HCT116 (cell line): ENCODE measurements around the gene ZNF469. TPM values are rescaled to one million over a fixed set of nuclear protein-coding genes. Genes with fewer than 3 reads are reported as not detected.

Source experiments
- ATAC-seq: fragments of 200-7000 bp; cut with Tn5 transposase; 2 replicates; pipeline ENCODE4 v1.9.1; 2020; ENCODE audit warnings: mild to moderate bottlenecking, moderate library complexity
- BruUV-seq: library from RNA; stranded (reverse); fragments of 400-500 nt; replicated peaks from 2 replicates; lab custom pipeline; 2021; lab: Mats Ljungman, UMichigan
- CTCF ChIA-PET: fragments of 300-600 bp; sonication (Branson Sonifier 250); formaldehyde crosslinking; loops from one replicate; lab custom pipeline; 2021; ENCODE audit warnings: antibody characterized with exemption; lab: Charles Lee
- POLR2A ChIA-PET: fragments of 300-600, 350-600 bp; sonication (Branson Sonifier 250); formaldehyde crosslinking; loops from one replicate; lab custom pipeline; 2021; ENCODE audit warnings: antibody characterized with exemption; lab: Charles Lee
- RAD21 ChIA-PET, 2 experiments: fragments of 300-600 bp; sonication (Branson Sonifier 250); formaldehyde crosslinking; loops; one replicate each; lab custom pipeline; 2023; ENCODE audit warnings: low total read pairs in 2 of 2; ENCODE audit not compliant: uncharacterized antibody in 2 of 2, unreplicated experiment in 2 of 2, low non-redundant PET in 1 of 2; lab: Charles Lee
- DNase-seq: peaks from one replicate; pipeline ENCODE4 v3.0.0-alpha.2; 2010; ENCODE audit warnings: low read depth, low spot score
- H2AFZ ChIP-seq: fragments of 200-600 bp; shearing (Covaris generic), sonication (generic); 2 replicates; pipeline ENCODE4 v1.6.1; 2017; ENCODE audit warnings: low read depth, mixed run types, mixed read lengths, antibody characterized with exemption, low read length; ENCODE audit not compliant: poor library complexity, severe bottlenecking
- H3K27ac ChIP-seq: 2 replicates; pipeline ENCODE4 v1.5.1; 2012; ENCODE audit warnings: low read depth, low read length
- H3K27me3 ChIP-seq: fragments of 200-600 bp; sonication (generic); 2 replicates; pipeline ENCODE4 v1.6.1; 2016; ENCODE audit warnings: mixed run types, low read length, mixed read lengths; ENCODE audit not compliant: insufficient read depth
- H3K36me3 ChIP-seq, 2 experiments: fragments of 200-500 bp in 1 of 2; fragments of 200-600 bp in 1 of 2; sonication (Bioruptor generic) in 1 of 2; sonication (generic) in 1 of 2; 2 replicates each; pipeline versions ENCODE4 v1.5.1 to v1.6.1; 2014 to 2016; ENCODE audit warnings: low read length in 2 of 2, inconsistent platforms in 1 of 2, mixed read lengths in 1 of 2, mixed run types in 1 of 2; ENCODE audit not compliant: insufficient read depth in 2 of 2, control insufficient read depth in 1 of 2
- H3K4me1 ChIP-seq, 2 experiments: fragments of 200-600 bp in 1 of 2; sonication (generic) in 1 of 2; 2 replicates each; pipeline versions ENCODE4 v1.5.1 to v1.6.1; 2012 to 2017; ENCODE audit warnings: low read length in 2 of 2, inconsistent platforms in 1 of 2, mild to moderate bottlenecking in 1 of 2, mixed read lengths in 1 of 2, mixed run types in 1 of 2, moderate library complexity in 1 of 2; ENCODE audit not compliant: insufficient read depth in 2 of 2, control insufficient read depth in 1 of 2
- H3K4me2 ChIP-seq: fragments of 200-600 bp; sonication (generic); 2 replicates; pipeline ENCODE4 v1.6.1; 2017; ENCODE audit warnings: mixed run types, low read length, mixed read lengths
- H3K4me3 ChIP-seq, 2 experiments: fragments of 200-600 bp in 1 of 2; sonication (generic) in 1 of 2; replicated peaks in 1 of 2; 2 replicates each; pipeline ENCODE4 v1.5.1; 2011 to 2016; ENCODE audit warnings: low read length in 2 of 2, control low read depth in 1 of 2, low read depth in 1 of 2, mild to moderate bottlenecking in 1 of 2, mixed read lengths in 1 of 2, mixed run types in 1 of 2
- H3K79me2 ChIP-seq: fragments of 200-600 bp; sonication (generic); 2 replicates; pipeline ENCODE4 v1.6.1; 2017; ENCODE audit warnings: mild to moderate bottlenecking, mixed run types, low read length, moderate library complexity, mixed read lengths; ENCODE audit not compliant: insufficient read depth
- H3K9ac ChIP-seq: fragments of 200-600 bp; sonication (generic); 2 replicates; pipeline ENCODE4 v1.6.1; 2016; ENCODE audit warnings: low read length, mixed read lengths
- H3K9me2 ChIP-seq: fragments of 200-600 bp; sonication (generic), shearing (Covaris generic); 2 replicates; pipeline ENCODE4 v1.6.1; 2017; ENCODE audit warnings: mixed run types, mild to moderate bottlenecking, moderate library complexity; ENCODE audit not compliant: insufficient read depth
- H3K9me3 ChIP-seq, 2 experiments: fragments of 200-500 bp in 1 of 2; fragments of 200-600 bp in 1 of 2; sonication (Bioruptor generic) in 1 of 2; sonication (generic) in 1 of 2; 2 replicates each; pipeline ENCODE4 v1.6.1; 2014 to 2017; ENCODE audit warnings: low read length in 2 of 2, mixed read lengths in 2 of 2, inconsistent platforms in 1 of 2, low read depth in 1 of 2, mild to moderate bottlenecking in 1 of 2, mixed run types in 1 of 2, moderate library complexity in 1 of 2; ENCODE audit not compliant: control insufficient read depth in 1 of 2, insufficient read depth in 1 of 2
- H4K20me1 ChIP-seq: fragments of 200-600 bp; sonication (generic), shearing (Covaris generic); 2 replicates; pipeline ENCODE4 v1.6.1; 2017; ENCODE audit warnings: mixed run types, mild to moderate bottlenecking, moderate library complexity; ENCODE audit not compliant: insufficient read depth
- CBX3 ChIP-seq: IDR thresholded peaks from 2 replicates; pipeline ENCODE4 v1.6.1; 2012; ENCODE audit warnings: low read depth
- CEBPB ChIP-seq: IDR thresholded peaks from 2 replicates; pipeline ENCODE4 v1.6.1; 2012; ENCODE audit warnings: low read depth
- EGR1 ChIP-seq: IDR thresholded peaks from 2 replicates; pipeline ENCODE4 v1.6.1; 2012; ENCODE audit warnings: low read depth
- ELF1 ChIP-seq: IDR thresholded peaks from 2 replicates; pipeline ENCODE4 v1.6.1; 2012; ENCODE audit warnings: low read depth, borderline replicate concordance
- EZH2phosphoT487 ChIP-seq: fragments of 200-600 bp; IDR thresholded peaks from 2 replicates; pipeline ENCODE4 v1.6.1; 2018; ENCODE audit warnings: antibody characterized with exemption, borderline replicate concordance
- FOSL1 ChIP-seq: IDR thresholded peaks from 2 replicates; pipeline ENCODE4 v1.6.1; 2012; ENCODE audit warnings: low read depth
- POLR2AphosphoS5 ChIP-seq: IDR thresholded peaks from 2 replicates; pipeline ENCODE4 v1.6.1; 2011; ENCODE audit warnings: mild to moderate bottlenecking, low read depth, low read length, moderate library complexity
- RAD21 ChIP-seq: IDR thresholded peaks from 2 replicates; pipeline ENCODE4 v1.6.1; 2012; ENCODE audit warnings: low read depth, mild to moderate bottlenecking
- SIN3A ChIP-seq: IDR thresholded peaks from 2 replicates; pipeline ENCODE4 v1.6.1; 2012; ENCODE audit warnings: low read depth
- SP1 ChIP-seq: IDR thresholded peaks from 2 replicates; pipeline ENCODE4 v1.6.1; 2012; ENCODE audit warnings: low read depth
- SRF ChIP-seq: IDR thresholded peaks from 2 replicates; pipeline ENCODE4 v1.6.1; 2012; ENCODE audit warnings: low read depth
- YY1 ChIP-seq: IDR thresholded peaks from 2 replicates; pipeline ENCODE4 v1.6.1; 2011; ENCODE audit warnings: low read length, low read depth, moderate library complexity, mild to moderate bottlenecking; ENCODE audit not compliant: insufficient replicate concordance; ENCODE audit errors: extremely low read depth
- ZNF274 ChIP-seq: fragments of 200-500 bp; sonication (Bioruptor generic); IDR thresholded peaks from 2 replicates; pipeline ENCODE4 v1.6.1; 2014; ENCODE audit warnings: mild to moderate bottlenecking, low read depth, low read length, inconsistent platforms
- intact Hi-C: fragments of 100-400 bp; cut with micrococcal nuclease; formaldehyde crosslinking; loops from 2 replicates; pipeline ENCODE4 v1.10.0; 2022
- total RNA-seq: library from RNA; stranded (reverse); gene quantifications from one replicate; pipeline ENCODE4 v1.2.1, GENCODE V29; 2021; ENCODE audit not compliant: unreplicated experiment
- TF ChIP-seq, protein P1 (sequence below): IDR thresholded peaks from 2 replicates; pipeline ENCODE4 v1.6.1; 2011; ENCODE audit warnings: mild to moderate bottlenecking, low read length, moderate library complexity; ENCODE audit not compliant: insufficient replicate concordance; ENCODE audit errors: extremely low read depth
- TF ChIP-seq, protein P2 (sequence below), 3 experiments: fragments of 200-600 bp in 1 of 3; sonication (generic) in 1 of 3; IDR thresholded peaks in 2 of 3; conservative IDR thresholded peaks in 1 of 3; 2 replicates each; pipeline ENCODE4 v1.5.1; 2012 to 2017; ENCODE audit warnings: low read depth in 2 of 3, low read length in 2 of 3, antibody characterized with exemption in 1 of 3, borderline replicate concordance in 1 of 3, control low read depth in 1 of 3, mild to moderate bottlenecking in 1 of 3, mixed read lengths in 1 of 3, mixed run types in 1 of 3, moderate library complexity in 1 of 3; ENCODE audit not compliant: insufficient read depth in 1 of 3
- TF ChIP-seq, protein P3 (sequence below): IDR thresholded peaks from 2 replicates; pipeline ENCODE4 v1.6.1; 2012
- TF ChIP-seq, protein P4 (sequence below): IDR thresholded peaks from 2 replicates; pipeline ENCODE4 v1.6.1; 2012

ZNF469 gene
- total RNA-seq, 1 experiment from 2014 or later: 5.9 TPM

DNA sequence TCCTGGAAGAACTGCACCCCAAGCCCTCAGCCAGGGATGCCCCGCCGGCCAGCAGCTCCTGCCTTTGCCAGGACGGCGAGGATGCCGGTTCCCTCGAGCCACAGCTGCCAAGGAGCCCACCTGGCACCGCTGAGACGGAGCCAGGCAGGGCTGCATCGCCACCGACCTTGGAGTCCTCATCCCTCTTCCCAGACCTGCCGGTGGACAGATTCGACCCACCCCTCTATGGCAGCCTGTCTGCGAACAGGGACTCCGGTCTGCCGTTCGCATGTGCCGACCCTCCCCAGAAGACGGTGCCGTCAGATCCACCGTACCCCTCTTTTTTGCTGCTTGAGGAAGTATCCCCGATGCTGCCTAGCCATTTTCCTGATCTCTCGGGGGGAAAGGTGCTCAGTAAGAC lies 48.9 kb downstream of the ZNF469 start (continued):
- TF ChIP-seq, protein P1, sequence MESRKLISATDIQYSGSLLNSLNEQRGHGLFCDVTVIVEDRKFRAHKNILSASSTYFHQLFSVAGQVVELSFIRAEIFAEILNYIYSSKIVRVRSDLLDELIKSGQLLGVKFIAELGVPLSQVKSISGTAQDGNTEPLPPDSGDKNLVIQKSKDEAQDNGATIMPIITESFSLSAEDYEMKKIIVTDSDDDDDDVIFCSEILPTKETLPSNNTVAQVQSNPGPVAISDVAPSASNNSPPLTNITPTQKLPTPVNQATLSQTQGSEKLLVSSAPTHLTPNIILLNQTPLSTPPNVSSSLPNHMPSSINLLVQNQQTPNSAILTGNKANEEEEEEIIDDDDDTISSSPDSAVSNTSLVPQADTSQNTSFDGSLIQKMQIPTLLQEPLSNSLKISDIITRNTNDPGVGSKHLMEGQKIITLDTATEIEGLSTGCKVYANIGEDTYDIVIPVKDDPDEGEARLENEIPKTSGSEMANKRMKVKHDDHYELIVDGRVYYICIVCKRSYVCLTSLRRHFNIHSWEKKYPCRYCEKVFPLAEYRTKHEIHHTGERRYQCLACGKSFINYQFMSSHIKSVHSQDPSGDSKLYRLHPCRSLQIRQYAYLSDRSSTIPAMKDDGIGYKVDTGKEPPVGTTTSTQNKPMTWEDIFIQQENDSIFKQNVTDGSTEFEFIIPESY: no peak
- TF ChIP-seq CEBPB (no peak), ZNF274 (no peak)

DNA sequence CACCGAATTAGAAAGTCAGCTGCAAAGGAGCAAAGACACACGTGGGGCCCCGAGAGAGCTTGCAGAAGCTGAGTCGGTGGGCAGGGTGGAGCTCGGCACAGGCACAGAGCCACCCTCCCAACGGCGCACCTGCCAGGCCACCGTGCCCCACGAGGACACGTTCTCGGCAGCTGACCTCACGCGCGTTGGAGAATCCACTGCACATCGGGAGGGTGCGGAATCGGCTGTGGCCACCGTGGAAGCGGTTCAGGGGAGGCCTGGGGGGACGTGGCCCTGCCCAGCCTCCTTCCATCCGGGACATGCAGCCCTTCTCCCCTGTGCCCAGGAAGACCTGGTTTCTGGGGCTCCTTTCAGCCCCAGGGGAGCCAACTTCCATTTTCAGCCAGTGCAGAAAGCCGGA lies 49.4 kb downstream of the ZNF469 start:
- Histone ChIP-seq H3K27me3 (no peaks in the 10 kb centered on the region), H3K9ac (no peak overlapping the region)
- intact Hi-C loops: no loop called here

More for the DNA sequence above, 49.4 kb downstream of the ZNF469 start:
- H4K20me1 ChIP-seq: no peaks in the 10 kb centered on the region
- H3K9me3 ChIP-seq: no peaks in the 10 kb centered on the region
- no peak for ATAC-seq
- ChIA-PET RAD21 (no interaction called here), CTCF (no interaction called here), POLR2A (no interaction called here)
- no peak overlapping the region for H3K4me2 ChIP-seq
- H3K79me2 ChIP-seq: no peaks in the 10 kb centered on the region
- no peak for DNase-seq
- TSS peak; percentile 18 for BruUV-seq
- H3K4me1 ChIP-seq: no peaks in the 10 kb centered on the region
- H3K4me3 ChIP-seq: no peak overlapping the region
- H3K9me2 ChIP-seq: no peaks in the 10 kb centered on the region
- H2AFZ ChIP-seq: no peak overlapping the region
- TF ChIP-seq, protein P2, sequence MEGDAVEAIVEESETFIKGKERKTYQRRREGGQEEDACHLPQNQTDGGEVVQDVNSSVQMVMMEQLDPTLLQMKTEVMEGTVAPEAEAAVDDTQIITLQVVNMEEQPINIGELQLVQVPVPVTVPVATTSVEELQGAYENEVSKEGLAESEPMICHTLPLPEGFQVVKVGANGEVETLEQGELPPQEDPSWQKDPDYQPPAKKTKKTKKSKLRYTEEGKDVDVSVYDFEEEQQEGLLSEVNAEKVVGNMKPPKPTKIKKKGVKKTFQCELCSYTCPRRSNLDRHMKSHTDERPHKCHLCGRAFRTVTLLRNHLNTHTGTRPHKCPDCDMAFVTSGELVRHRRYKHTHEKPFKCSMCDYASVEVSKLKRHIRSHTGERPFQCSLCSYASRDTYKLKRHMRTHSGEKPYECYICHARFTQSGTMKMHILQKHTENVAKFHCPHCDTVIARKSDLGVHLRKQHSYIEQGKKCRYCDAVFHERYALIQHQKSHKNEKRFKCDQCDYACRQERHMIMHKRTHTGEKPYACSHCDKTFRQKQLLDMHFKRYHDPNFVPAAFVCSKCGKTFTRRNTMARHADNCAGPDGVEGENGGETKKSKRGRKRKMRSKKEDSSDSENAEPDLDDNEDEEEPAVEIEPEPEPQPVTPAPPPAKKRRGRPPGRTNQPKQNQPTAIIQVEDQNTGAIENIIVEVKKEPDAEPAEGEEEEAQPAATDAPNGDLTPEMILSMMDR (IDR thresholded peaks at IDR 0.05 in 2 of 3, conservative IDR thresholded peaks at IDR 0.05 in 1 of 3; ENCODE audit: borderline replicate concordance in 1 of 3, insufficient read depth in 1 of 3, low read depth in 2 of 3, low read length in 2 of 3): no peak
- no peak for TF ChIP-seq POLR2AphosphoS5
- TF ChIP-seq SRF: no peak
- TF ChIP-seq, protein P3, sequence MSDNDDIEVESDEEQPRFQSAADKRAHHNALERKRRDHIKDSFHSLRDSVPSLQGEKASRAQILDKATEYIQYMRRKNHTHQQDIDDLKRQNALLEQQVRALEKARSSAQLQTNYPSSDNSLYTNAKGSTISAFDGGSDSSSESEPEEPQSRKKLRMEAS: no peak
- TF ChIP-seq EZH2phosphoT487: no peak
- TF ChIP-seq SP1: no peak
- TF ChIP-seq ZNF274: no peak
- no peak for TF ChIP-seq RAD21
- TF ChIP-seq SIN3A: no peak
- no peak for TF ChIP-seq YY1
- TF ChIP-seq ELF1: no peak
- TF ChIP-seq, protein P4, sequence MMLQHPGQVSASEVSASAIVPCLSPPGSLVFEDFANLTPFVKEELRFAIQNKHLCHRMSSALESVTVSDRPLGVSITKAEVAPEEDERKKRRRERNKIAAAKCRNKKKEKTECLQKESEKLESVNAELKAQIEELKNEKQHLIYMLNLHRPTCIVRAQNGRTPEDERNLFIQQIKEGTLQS: no peak
- no peak for TF ChIP-seq EGR1
- TF ChIP-seq CEBPB: no peak
- TF ChIP-seq CBX3: no peak
- no peak for TF ChIP-seq FOSL1
- TF ChIP-seq, all 23 proteins: peak for 0
- Histone ChIP-seq H3K27ac (no peak overlapping the region), H3K36me3 (no peaks in the 10 kb centered on the region)
